ENCODE measurements around the gene TMTC1.

GRCh38 chr12:29499235-29499634 lies 284.5 kb downstream of the TMTC1 start:
- TF ChIP-seq CTCF (optimal IDR thresholded peaks at IDR 0.05 in 1 of 3, IDR thresholded peaks at IDR 0.05 in 1 of 3, conservative IDR thresholded peaks at IDR 0.05 in 1 of 3; ENCODE audit: extremely low read depth in 1 of 3, insufficient read depth in 2 of 3, low read length in 3 of 3) (no peak), EZH2 (IDR thresholded peaks at IDR 0.05; ENCODE audit: low read length) (no peak)
